GM21717 (cell line): ENCODE measurements around the gene RIPOR1.
"Not testable (repeated sequence)": the region's sequence is repeated elsewhere in the genome, so short reads cannot be mapped to it uniquely, and the experiment has no call there.

Experiments used
- ATAC-seq: cut with Tn5 transposase; IDR thresholded peaks from one replicate; pipeline ENCODE4 v1.9.1; 2021; ENCODE audit warnings: mild to moderate bottlenecking, moderate library complexity; ENCODE audit not compliant: unreplicated experiment

Gene RIPOR1, protein sequence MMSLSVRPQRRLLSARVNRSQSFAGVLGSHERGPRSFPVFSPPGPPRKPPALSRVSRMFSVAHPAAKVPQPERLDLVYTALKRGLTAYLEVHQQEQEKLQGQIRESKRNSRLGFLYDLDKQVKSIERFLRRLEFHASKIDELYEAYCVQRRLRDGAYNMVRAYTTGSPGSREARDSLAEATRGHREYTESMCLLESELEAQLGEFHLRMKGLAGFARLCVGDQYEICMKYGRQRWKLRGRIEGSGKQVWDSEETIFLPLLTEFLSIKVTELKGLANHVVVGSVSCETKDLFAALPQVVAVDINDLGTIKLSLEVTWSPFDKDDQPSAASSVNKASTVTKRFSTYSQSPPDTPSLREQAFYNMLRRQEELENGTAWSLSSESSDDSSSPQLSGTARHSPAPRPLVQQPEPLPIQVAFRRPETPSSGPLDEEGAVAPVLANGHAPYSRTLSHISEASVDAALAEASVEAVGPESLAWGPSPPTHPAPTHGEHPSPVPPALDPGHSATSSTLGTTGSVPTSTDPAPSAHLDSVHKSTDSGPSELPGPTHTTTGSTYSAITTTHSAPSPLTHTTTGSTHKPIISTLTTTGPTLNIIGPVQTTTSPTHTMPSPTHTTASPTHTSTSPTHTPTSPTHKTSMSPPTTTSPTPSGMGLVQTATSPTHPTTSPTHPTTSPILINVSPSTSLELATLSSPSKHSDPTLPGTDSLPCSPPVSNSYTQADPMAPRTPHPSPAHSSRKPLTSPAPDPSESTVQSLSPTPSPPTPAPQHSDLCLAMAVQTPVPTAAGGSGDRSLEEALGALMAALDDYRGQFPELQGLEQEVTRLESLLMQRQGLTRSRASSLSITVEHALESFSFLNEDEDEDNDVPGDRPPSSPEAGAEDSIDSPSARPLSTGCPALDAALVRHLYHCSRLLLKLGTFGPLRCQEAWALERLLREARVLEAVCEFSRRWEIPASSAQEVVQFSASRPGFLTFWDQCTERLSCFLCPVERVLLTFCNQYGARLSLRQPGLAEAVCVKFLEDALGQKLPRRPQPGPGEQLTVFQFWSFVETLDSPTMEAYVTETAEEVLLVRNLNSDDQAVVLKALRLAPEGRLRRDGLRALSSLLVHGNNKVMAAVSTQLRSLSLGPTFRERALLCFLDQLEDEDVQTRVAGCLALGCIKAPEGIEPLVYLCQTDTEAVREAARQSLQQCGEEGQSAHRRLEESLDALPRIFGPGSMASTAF

DNA sequence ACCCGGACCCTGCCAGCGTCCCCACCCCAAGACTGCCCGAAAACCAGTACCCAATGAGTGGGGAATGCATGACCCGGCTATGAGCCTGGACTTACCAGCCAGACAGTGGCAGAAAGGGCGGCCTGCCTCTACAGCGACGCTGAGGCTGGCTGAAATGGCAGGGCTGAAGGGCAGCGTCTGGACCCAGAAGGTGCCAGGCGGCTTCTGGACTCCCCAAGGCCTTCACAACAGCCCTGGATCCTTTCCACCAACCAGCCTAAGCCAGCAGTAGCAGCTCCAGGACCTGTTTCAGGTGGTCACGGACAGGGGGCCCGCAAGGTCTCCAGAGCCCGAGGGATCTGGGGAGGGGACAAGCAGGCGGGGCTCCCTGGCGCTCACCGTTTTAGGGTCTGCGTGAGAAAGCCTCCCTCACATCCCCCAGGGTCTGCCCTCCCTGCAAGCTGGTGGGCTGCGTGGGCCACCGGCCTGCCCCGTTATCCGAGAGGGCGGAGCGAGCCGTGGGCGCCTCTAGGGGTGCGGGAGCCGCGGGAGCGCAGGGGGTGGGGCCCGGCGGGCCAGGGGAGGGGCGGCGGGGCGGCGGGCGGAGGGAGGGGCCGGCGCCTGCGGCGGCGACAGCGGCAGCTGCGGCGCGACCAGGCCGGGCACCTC lies at the start of gene RIPOR1:
TSS of gene RIPOR1 (plus strand) at position 608 of the 648 bp plus-strand sequence. CDS start 9,618 bp downstream, outside the sequence.
- ATAC-seq, result no peak

DNA sequence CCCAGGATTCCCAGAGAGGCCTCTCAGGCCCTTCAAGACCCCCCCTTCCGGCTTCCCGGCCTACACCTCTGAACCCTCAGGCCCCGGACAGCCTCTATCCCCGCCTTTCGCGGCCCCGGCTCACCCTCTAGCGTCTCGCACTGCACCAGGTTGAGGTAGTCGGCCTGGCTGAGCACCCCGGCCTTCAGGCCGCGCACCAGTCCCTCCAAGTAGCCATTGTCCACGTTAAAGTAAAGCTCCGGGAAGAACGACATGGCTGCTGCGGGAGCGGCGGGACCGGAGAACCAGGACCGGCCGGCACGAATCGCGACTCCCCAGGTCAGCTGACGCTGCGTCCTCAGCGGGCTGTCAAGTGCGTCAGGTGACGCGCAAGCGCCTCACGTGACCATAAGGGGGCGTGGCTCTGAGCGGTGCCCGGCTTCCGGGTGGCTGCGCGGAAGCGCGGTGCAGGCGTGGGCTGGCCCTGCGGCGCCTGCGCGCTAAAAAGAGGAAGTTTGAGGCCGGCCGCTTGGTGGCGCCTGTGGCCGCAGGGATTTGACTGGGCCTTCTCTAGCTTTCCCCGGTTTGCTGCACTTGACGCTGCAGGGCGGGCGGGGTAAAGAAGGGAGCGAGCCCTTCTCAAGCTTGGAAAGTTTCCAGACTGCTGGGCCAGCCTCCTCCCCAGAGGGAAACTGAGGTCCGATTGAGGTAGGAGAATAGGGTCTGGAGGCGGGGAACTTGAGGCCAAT lies 47.6 kb upstream of the RIPOR1 start, which contains the start of gene ATP6V0D1:
TSS of gene ATP6V0D1 (minus strand) at position 325 of the 728 bp plus-strand sequence. CDS start at position 254, 71 bp downstream.
- ATAC-seq, result peak; percentile 82

DNA sequence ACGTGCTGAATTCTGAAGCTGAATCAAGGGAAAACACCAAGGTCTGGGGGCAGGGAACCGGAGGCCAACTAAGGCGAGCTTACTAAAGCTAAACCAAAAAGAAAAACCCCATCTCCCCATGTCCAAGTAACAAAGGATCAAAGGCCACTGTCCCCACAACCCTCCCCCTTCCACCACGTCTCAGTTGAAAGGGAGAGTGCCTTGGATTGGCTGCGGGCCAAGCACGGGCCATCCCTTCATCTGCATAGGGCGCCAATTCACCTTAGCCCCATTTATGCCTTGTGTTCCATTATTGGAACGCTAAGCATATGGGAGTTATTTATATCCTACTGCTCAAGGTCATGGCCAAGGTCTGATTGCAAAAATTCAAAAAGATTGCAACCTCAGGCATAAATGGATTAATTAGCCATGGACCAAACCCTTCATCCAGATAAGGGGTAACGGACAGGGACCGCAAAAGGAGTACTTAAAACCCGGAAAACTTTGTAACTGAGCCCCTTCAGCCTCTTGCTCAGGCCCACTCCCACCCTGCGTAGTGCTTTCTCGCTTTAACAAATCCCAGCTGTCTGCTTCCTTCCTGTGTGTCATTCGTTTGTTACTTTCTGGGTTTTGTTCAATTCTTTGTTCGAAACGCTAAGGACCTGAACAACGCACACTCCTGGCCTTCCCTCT lies 46.9 kb upstream of the RIPOR1 start:
- no peak for ATAC-seq

DNA sequence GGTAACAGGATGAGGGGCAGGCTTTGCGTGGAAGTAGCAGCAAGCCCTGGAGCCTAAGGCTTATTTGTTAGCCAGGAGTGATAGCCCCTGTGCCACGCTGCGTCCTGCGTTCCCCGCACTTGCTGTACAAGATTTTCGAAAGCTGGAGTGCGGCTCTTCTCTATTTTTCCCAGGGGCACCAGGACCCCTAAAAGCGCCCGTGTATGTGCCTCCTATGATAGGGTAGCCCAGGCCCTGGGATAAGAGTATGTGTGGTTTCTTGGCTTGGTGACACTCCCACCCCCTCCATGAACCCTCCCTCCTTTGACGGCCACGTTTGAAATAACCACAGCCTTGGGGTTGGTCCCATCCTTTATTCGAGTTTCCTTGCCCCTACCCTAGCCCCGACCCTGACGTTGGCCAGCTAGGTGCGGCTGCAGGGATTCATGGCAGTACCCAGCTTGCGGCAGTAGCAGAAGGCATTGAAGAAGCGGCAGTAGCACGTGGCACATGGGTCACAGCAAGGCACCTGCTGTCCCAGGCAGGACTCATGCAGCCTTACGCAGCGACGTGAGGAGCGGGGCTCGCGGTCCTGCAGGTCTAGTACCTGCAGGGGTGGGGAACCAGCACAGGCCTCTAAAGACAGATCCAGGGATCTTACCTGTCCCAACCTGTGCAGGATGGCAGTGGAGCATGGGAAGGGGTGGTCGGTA lies 46.2 kb upstream of the RIPOR1 start:
- ATAC-seq, result no peak

DNA sequence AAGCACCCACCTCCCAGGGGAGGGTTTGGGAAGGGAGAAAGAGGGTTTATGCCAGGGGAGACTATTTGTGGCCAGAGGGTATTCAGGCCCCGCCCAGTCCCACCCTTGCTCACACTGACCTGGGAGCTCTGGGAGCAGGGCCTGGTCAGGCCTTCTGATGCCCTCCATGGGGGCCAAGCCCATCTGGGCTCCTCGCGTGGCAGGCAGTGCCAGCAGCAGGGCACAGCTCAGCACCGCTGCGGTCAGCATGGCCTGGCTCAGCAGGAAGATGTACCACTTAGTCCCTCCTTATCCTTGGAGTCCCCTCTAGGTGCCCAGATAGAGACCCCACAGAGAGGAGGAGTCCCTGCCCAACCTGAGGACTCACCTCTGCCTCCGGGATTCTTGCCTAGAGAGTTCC lies 45.5 kb upstream of the RIPOR1 start, which contains the start of gene AGRP:
TSS of gene AGRP (minus strand) at position 398 of the 400 bp plus-strand sequence. CDS start at position 249, 149 bp downstream.
- ATAC-seq, result no peak

DNA sequence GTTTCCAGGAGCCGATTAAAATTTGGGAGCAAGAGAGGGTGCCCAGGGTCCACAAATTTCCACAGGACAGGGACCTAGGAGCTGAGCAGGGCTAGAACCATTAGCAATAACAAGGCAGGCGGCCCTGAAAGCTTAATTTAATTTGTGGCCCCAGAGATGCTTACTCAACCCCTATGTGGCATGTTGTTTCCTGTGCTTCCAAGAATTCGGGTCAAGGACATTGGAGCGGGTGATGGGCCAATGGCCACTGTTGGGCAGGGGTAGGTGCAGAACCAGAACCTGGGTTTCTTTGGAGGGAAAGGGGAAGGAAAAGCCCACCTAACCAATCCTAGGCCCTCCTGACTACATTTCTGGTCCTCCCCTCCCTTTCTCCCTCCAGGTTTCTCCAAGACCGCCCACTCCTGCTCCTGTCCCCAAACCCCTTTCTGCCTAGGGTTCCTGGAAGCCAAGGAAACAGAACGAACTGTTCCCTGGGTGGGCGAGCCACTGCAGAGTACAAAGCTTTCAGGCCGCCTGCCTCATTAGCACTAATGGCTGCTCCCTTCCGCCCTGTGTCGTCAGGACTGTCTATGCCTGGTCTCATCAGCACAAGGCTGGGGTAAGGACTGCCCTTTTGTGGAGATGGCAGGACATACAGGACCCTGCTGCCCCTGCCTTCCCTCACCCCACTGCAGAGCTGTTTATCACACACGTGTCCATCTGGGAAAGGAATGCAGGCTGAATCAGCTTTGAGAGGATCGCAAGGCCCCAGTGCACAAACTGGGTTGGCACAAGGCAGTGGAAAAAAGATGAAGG lies 44.7 kb upstream of the RIPOR1 start:
- ATAC-seq, result no peak

DNA sequence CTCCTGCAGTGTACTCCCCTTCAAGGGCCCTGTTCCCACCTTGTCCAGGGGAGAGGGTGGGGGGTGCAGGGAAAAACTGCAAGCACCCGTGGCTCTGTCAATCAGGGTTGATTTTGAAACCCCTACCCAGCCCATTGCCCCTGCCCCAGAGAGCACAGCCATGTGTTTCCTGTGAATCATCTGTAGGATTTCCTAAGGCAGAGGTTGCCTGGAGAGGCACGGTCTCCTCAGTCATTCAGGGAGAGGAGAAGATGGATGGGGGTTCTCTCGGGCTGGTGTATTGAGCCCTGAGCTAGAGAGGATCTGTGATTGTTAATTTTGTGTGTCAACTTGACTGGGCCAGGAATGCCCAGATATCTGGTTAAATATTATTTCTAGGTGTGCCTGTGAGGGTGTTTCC lies 41.8 kb upstream of the RIPOR1 start:
- no peak for ATAC-seq

DNA sequence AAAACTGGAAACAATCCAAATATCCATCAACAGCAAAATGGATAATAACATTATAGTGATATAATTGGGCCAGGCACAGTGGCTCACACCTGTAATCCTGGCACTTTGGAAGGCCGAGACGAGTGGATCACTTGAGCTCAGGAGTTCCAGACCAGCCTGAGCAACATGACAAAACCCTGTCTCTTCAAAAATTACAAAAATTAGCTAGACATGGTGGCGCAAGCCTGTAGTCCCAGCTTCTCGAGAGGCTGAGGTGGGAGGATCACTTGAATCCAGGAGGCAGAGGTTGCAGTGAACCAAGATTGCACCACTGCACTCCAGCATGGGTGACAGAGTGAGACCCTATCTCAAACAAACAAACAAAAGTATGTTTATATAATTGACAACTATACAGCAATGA lies 41.1 kb upstream of the RIPOR1 start:
- ATAC-seq, result not testable (repeated sequence)

DNA sequence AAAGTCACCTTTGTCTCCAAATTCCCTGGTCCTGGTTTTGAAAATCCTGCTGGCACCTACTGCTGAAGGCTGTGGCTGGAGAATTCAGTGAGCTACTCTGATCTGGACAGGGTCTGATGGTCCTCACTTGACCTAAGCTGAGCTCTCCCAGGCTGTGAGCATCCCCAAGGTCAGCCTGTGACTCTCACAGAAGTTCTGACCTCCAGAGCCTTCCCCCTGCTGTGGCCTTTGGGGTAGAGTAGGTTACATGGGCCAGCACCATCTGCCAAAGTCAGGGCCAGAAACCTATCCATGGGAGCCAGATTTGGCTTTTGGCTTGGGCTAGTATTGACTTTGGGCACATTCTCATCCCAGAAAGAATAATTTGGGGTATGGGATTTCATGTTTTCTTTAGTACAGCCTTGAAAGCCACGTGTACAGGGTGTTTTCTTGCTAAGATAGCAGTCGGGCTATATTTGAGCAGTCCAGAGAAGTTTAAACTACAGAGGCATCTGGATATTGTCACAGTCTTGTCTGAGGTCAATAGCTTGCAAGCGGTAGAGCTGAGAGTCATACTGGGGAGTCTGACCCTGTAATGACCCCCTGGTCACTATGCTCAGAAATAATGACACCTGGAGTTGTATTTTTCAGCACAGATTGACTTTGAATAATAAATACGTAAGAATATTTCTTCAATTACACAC lies 39.1 kb upstream of the RIPOR1 start:
- ATAC-seq, result no peak

DNA sequence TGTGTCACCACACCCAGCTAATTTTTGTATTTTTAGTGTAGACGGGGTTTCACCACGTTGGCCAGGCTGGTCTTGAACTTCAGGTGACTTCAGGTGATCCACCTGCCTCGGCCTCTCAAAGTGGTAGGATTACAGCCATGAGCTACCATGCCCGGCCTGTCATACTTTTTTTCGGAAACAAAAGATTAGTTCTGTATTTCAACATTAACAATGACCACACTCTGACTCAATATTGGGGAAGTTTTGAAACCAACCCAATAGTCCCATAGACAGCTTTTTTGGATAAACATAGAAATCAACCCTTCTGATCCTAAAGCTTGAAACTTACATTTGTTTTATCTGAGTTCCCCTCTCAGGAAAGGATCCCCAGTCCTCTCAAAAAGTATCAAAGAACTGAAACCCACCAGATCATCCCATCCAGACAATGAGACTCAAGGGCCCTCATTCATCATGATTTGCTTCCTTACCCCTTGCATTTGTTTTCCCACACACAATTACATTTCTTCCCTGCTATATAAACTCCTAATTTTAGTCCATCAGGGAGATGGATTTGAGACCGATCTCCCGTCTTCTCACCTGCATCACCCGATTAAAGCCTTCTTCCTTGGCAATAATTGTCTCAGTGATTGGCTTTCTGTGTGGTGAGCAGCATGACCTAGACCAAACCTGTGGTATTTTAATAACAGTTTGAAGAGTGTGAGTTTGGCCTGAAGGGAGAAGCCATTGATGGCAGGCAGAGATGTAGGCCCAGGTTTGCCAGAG lies 38.1 kb upstream of the RIPOR1 start:
- ATAC-seq, result no peak

DNA sequence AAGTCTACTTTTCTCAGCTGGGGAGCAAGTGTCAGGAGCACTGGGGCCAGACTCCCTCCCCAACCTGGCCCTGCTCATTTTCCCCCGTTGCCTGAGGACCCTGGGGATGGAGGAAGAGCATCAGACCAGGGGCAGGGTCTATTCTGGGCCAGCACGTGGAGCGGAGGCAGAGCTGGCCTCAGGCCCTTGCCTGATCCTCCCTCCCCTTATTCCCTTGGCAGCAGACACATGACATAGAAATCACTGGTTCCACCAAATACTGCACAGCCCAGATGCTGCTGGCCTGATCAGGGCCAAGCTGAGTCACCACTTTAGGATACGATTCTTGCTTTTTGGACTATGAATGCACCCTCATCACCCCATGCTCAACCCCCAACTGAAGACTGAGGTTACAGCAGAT lies 29.5 kb upstream of the RIPOR1 start:
- ATAC-seq, result no peak

DNA sequence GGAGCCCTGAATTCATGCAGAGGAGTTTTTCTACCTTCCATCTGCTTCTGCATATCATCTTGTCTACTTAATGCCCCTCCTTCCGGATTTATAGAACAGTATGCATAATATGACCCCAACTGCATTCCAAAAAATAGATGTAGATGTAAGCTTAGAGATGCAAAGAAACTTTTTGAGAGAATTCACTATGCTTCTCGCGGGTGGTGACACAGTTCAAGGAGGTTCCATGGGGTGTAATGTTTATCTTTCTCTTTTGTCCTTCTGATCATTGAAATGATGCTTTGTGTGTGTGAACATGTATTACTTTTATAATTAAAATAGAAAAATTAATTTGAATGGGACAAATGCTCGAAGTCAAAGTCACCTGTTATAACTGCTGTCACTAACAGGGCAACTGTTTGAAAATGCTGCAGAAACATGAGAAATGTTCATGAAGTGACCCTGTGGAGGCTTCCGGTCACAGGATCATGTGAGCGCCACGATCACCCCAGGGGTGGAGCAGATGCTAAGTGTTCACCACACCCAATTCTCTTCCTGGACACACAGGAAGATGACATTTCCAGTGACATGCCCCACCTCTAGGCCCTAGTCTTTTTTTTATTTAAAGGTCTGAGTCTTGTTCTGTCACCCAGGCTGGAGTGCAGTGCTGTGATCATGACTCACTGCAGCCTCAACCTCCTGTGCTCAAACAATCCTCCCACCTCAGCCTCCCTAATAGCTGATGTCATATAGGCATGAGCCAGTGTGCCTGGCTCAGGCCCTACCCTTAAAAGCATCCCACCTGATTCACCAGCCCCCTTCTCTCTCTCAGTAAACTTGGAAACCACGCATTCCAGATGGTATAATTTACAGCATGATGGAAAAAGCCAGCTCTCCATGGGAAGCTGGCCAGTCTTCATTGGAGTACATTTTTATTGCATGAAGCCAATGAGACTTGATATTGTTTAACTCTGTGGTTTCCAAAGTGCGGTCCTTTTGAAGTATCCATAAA lies 24.3 kb upstream of the RIPOR1 start:
- no peak for ATAC-seq

DNA sequence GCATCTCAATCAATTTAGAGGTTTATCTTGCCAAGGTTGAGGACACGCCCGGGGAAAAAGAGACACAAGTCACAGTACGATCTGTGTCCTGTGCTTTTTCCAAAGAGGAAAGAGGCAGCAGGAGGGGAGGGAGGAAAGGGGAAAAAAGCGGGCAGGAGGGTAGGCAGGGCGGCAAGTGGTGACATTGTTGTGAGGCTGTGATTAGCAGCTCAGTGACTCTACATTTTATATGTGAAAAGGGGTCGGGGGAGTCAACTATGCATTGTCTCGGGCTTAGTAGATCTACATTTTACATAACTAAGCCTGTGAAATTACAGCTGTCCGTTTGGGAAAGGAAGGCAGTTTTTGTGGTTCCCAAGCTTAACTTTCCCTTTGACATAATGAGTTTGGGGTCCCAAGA lies 22.2 kb upstream of the RIPOR1 start:
- ATAC-seq, result no peak

DNA sequence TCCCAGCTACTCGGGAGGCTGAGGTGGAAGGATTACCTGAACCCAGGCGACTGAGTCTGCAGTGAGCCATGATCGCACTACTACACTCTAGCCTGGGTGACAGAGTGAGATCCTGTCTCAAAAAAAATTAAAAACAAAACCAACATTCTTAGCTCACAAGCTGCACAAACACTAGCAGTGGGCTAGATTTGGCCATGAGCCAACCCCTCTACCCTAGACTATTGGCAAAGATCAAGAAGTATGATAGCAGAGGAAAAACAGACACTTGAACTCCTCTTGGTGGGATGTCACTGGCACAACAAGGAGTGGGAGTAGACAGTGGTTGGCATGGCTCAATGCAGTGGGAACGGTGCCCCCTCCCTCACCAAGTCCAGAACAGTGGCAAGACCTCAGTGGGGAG lies 19.6 kb upstream of the RIPOR1 start:
- no peak for ATAC-seq

DNA sequence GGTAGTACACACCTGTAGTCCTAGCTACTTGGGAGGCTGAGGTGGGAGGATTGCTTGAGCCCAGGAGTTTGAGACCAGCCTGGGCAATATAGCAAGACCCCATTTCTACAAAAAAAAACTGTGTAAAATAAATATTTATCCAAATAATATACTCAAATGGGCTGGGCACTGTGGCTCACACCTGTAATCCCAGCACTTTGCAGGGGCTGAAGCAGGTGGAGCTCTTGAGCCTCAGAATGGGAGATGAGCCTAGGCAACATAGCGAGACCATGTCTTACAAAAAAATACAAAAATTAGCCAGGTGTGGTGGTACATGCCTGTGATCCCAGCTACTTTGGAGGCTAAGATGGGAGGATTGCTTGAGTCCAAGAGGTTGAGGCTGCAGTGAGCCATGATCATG lies 14.7 kb upstream of the RIPOR1 start:
- ATAC-seq, result not testable (repeated sequence)
